DOHH2 (cell line): ENCODE measurements around the gene VAPB.

ENCODE experiments used
- CTCF ChIP-seq: fragments of 200-600 bp; sonication (generic); IDR thresholded peaks from one replicate; pipeline ENCODE4 v1.5.1; 2014; ENCODE audit warnings: antibody characterized with exemption, mild to moderate bottlenecking, low read depth, low read length; ENCODE audit not compliant: poor library complexity, severe bottlenecking
- EZH2phosphoT487 ChIP-seq: fragments of 200-600 bp; sonication (generic); IDR thresholded peaks from 2 replicates; pipeline ENCODE4 v1.6.1; 2017; ENCODE audit warnings: borderline replicate concordance, mild to moderate bottlenecking, antibody characterized with exemption, low read length, moderate library complexity, mixed read lengths

GRCh38 chr20:58339741-58340140 is 49.3 kb upstream of the VAPB start:
- TF ChIP-seq CTCF: no peak
- no peak for TF ChIP-seq EZH2phosphoT487
